GM12872 (cell line): Measurements from ENCODE around the gene LHPP.

ENCODE experiments used
- TF ChIP-seq, protein P1 (sequence below): IDR thresholded peaks from 3 replicates; pipeline ENCODE4 v1.5.1; 2011; ENCODE audit warnings: low read depth, mild to moderate bottlenecking, low read length, moderate library complexity; ENCODE audit not compliant: insufficient read depth

LHPP gene

DNA sequence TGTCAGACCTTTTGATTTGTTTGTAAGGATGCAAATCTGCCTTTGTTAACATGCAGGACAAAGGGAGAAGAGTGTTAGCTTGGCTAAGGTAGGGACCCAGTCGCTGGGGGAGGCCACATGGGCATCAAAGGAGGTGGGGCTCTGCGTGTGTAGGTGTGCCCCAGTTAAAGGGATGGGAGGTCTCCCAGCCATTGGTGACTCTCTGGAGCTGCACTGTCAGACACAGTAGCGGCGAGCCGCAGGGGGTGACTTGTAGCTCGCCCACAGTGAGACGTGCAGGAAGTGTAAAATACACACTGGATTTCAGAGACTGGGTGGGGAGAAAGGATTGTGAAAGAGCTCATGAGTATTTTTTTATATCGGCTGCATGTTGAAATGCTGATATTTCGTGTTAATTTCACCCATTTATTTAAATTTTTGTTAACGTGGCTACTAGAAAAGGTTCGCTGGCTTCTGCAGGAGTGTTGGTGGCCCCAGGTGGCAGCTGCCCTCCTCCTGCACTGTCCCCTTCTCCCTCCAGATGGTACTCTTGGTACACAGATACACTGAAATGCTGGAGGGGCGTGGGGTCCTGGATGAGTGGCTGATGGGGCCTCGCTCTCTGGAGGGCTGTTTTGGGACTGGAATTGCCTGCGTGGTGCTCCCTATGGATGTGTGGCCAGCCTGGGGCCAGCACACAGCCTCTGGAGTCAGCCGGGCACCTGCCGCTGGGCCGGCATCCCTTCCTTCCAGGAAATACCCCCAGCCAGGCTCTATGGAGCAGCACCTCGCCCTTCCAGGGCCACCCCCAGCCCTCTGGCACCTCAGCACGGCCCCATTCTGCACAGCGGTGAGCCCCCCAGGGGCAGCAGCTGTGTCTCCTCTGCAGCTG, 59.2 kb downstream of the LHPP start:
- TF ChIP-seq, protein P1, sequence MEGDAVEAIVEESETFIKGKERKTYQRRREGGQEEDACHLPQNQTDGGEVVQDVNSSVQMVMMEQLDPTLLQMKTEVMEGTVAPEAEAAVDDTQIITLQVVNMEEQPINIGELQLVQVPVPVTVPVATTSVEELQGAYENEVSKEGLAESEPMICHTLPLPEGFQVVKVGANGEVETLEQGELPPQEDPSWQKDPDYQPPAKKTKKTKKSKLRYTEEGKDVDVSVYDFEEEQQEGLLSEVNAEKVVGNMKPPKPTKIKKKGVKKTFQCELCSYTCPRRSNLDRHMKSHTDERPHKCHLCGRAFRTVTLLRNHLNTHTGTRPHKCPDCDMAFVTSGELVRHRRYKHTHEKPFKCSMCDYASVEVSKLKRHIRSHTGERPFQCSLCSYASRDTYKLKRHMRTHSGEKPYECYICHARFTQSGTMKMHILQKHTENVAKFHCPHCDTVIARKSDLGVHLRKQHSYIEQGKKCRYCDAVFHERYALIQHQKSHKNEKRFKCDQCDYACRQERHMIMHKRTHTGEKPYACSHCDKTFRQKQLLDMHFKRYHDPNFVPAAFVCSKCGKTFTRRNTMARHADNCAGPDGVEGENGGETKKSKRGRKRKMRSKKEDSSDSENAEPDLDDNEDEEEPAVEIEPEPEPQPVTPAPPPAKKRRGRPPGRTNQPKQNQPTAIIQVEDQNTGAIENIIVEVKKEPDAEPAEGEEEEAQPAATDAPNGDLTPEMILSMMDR: no peak

DNA sequence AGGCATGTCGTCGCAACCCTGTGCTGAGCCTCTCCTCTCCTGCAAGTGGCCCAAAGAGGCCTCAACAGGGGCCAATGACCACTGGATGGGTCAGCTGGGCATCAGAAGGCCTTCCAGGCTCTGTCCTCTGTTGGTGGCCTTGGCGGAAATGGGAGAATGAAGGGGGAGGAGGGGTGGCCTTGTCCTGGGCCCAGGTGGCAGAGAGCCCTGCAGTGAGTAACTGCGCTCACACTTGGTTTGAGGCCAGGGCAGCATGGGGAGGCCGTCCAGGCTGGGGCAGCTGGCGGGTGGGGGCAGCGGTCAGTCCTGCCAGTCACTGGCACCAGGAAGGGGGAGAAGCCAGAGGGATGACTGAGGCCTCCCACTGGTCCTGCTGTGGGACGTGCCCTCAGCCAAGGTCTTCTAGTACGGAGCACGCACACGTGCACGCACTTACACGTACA, 59.8 kb downstream of the LHPP start:
- TF ChIP-seq, protein P1: no peak

DNA sequence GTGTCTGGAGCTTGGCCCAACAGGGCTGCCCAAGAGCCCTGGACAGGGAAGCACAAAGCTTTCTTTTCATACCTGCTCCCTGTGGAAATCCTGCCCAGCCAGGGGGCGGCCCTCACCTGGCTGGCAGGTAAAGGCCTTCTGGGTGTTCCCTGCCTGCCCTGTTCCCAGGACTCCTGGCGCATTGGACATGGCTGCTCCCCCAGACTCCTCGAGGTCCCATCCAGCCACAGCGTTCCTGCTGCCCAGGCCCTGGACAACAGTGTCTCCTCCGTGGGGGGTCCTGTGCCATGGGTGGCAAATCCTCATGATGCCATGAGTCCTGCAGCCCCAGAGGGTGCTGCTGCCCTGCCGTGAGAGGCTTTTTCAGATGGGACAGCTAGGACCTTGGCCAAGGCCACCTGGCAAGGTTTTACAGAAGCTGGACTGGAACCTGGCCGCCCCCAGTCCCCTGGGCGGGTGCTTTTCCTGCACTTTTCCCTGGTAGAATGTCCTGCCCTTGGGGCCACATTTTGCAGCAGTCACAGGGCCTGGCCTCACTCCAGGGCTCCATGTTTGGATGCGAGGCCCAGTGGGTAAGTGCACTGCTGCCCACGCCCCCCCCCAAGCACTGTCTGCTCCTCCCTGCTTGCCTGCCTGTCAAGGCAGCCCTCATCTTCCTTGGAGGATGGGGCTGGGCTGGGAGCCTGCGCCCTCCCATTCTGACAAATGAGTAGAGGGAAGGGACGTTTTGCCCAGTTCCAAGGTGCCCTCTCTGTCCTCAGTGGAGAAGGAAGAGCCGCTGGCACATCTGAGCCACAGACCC, 60.7 kb downstream of the LHPP start:
- TF ChIP-seq, protein P1: no peak

DNA sequence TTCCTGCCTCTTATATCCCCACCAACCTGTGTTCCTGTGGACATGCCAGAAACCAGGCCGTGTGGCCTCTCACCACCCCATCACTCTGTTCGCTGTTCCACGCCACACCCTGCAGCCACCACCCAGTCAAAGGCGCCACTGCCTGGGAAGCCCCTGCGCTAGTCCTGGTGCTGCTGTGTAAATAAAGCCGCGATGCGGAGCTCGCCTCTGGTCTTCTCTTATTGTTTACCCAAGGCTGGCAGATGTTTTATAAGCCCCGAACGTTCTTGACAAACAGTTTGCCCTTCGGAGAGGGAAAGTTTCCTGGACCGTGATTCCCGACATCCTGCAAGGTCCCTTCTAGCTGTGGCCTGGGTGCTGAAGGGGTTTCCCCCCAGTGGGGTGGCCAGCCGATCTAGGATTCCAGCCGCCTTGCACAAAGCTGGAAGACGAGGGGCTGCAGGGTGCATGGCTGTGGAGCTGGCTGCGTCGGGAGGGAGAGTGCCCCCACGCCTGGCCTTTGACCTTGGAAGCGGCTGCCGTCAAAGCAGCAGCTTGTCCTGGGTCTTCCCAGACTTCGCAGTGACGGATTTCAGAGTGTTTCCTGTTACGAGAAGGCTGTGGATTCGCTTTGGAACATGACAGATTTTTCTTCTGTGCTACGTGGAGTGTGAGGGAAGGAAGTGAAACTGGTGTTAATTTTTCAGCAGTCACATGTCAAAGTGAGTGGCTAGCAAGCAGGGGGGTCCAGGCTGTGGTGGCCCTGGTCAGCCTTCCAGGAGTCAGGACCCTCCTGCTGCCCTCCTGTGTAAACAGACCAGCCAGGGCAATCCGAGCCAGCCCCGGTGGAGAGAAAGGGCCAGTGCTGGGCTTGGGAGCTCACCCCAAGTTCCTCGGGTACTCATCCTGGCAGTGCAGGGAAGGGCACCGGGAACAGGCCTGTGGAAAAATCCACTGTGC, 61.6 kb downstream of the LHPP start:
- TF ChIP-seq, protein P1: no peak

DNA sequence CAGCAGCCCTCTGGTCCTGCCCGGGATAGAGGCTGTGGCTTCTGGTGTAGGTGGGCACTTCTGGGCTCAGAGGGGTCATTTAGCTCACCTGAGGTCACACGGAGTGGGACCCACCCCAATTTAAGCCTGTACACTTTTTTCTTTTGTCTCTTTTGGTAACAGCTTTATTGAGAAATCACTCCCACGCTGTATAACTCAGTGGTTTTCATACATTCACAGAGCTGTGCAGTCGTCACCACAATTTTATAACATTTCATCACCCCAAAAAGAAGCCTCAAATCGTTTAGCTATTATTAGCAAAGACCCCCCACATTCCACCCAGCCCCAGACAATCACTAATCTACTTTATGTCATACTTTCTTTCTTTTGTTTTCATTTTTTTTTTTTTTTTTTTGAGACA, 62.3 kb downstream of the LHPP start:
- TF ChIP-seq, protein P1: no peak

DNA sequence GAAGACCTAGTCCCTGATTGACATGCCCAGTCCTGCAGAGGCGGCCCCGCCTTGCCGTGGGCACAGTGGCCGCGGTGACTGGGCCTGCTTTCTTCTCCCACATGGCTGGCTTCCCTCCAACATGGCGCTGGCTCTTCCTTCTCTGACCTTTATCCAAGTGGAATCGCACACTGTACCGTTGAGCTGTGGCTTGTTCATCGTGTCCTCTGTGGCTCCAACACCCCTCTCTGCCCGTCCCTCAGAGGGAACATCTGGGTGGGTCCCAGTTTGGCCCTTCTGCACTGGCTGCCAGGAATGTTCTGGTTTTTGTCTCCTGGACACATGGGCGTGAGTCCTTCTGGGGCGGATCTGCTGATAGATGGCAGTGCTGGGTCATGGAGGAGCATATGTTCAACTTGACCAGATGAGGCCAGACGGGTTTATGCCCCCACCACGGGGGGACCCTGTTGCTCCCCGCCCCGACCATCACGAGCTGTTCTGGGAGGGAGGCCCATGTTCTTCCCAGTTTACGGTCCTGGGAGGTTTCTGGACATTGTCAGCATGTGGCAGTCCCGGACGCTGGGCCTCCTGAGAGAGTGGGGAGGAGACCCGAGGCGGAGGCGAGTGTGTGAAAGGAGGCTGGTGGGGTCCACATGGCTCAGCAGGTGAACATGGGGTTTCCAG, 63.5 kb downstream of the LHPP start:
- TF ChIP-seq, protein P1: no peak
